Measurements from ENCODE around the gene BHLHA15. TPM values are rescaled to one million over a fixed set of nuclear protein-coding genes. Genes with fewer than 3 reads are reported as not detected.

BHLHA15 gene
- total and polyA plus RNA-seq, 2 of the 13 experiments (the other 11 are each of a cell fraction or from before 2014, with no cell fraction given) = 1.9 to 6.1 TPM

DNA sequence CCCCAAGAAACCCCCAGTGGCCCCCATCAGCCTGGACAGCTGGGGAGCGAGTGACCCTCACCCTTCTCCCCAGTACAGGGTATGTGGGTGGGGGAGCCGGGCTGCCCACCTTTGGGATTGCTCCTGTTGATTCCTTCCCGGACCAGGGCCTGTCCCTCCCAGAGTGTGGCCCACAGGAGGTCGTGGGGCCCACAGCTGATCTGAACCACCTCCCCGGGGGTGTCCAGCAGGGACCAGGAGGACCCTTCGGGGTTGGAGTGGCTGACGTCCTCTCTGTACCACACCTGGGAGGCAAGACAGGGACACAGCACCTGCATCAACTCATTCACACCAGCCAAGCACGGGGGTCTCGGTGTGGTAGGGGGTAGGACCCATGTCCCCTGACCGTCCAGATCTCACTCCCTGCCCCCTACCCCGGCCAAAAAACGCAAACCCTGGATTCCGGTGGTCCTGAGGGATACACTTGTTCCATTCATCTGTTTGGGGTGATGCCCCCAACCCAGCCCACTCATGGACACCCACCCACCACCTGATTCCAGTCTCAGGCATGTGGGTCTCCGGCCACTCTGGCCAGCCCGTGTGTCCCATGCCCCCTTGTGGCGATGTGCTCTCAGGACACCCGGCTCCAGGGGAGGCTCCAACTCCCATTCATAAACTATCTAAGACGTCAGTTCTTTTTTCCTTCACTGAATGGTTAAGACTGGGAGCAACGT, 29.9 kb downstream of the BHLHA15 start (continued):
- TF ChIP-seq, protein P1, sequence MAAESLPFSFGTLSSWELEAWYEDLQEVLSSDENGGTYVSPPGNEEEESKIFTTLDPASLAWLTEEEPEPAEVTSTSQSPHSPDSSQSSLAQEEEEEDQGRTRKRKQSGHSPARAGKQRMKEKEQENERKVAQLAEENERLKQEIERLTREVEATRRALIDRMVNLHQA (CRISPR knock-in tag; IDR thresholded peaks at IDR 0.05) = no peak
- TF ChIP-seq ZSCAN31 (CRISPR knock-in tag; IDR thresholded peaks at IDR 0.05; ENCODE audit: low read depth) (no peak), ZNF230 (CRISPR knock-in tag; IDR thresholded peaks at IDR 0.05) (0 out of 2 replicates have a peak, but pooled peaks have one; percentile 28), ZNF354B (CRISPR knock-in tag; IDR thresholded peaks at IDR 0.05) (no peak), ZNF549 (CRISPR knock-in tag; IDR thresholded peaks at IDR 0.05) (no peak), ZNF616 (CRISPR knock-in tag; IDR thresholded peaks at IDR 0.05; ENCODE audit: low read depth) (no peak), GABPA (IDR thresholded peaks at IDR 0.05; ENCODE audit: low read depth, low read length) (no peak), GABPA (CRISPR knock-in tag; IDR thresholded peaks at IDR 0.05; ENCODE audit: low read depth) (no peak), SALL1 (CRISPR knock-in tag; IDR thresholded peaks at IDR 0.05) (0 out of 2 replicates have a peak, but pooled peaks have one; percentile 37), TOE1 (CRISPR knock-in tag; IDR thresholded peaks at IDR 0.05) (no peak), ZNF619 (CRISPR knock-in tag; IDR thresholded peaks at IDR 0.05) (no peak), ZNF382 (CRISPR knock-in tag; IDR thresholded peaks at IDR 0.05; ENCODE audit: borderline replicate concordance) (no peak), PHF20 (CRISPR knock-in tag; IDR thresholded peaks at IDR 0.05) (no peak), STAT5B (CRISPR knock-in tag; IDR thresholded peaks at IDR 0.05) (no peak), ZNF644 (CRISPR knock-in tag; IDR thresholded peaks at IDR 0.05; ENCODE audit: low read depth) (no peak)
- TF ChIP-seq, protein P2, sequence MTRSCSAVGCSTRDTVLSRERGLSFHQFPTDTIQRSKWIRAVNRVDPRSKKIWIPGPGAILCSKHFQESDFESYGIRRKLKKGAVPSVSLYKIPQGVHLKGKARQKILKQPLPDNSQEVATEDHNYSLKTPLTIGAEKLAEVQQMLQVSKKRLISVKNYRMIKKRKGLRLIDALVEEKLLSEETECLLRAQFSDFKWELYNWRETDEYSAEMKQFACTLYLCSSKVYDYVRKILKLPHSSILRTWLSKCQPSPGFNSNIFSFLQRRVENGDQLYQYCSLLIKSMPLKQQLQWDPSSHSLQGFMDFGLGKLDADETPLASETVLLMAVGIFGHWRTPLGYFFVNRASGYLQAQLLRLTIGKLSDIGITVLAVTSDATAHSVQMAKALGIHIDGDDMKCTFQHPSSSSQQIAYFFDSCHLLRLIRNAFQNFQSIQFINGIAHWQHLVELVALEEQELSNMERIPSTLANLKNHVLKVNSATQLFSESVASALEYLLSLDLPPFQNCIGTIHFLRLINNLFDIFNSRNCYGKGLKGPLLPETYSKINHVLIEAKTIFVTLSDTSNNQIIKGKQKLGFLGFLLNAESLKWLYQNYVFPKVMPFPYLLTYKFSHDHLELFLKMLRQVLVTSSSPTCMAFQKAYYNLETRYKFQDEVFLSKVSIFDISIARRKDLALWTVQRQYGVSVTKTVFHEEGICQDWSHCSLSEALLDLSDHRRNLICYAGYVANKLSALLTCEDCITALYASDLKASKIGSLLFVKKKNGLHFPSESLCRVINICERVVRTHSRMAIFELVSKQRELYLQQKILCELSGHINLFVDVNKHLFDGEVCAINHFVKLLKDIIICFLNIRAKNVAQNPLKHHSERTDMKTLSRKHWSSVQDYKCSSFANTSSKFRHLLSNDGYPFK (CRISPR knock-in tag; IDR thresholded peaks at IDR 0.05; ENCODE audit: borderline replicate concordance) = 0 out of 2 replicates have a peak, but pooled peaks have one; percentile 37
- TF ChIP-seq, protein P3, sequence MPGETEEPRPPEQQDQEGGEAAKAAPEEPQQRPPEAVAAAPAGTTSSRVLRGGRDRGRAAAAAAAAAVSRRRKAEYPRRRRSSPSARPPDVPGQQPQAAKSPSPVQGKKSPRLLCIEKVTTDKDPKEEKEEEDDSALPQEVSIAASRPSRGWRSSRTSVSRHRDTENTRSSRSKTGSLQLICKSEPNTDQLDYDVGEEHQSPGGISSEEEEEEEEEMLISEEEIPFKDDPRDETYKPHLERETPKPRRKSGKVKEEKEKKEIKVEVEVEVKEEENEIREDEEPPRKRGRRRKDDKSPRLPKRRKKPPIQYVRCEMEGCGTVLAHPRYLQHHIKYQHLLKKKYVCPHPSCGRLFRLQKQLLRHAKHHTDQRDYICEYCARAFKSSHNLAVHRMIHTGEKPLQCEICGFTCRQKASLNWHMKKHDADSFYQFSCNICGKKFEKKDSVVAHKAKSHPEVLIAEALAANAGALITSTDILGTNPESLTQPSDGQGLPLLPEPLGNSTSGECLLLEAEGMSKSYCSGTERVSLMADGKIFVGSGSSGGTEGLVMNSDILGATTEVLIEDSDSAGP (CRISPR knock-in tag; IDR thresholded peaks at IDR 0.05; ENCODE audit: borderline replicate concordance) = no peak
- TF ChIP-seq, protein P4, sequence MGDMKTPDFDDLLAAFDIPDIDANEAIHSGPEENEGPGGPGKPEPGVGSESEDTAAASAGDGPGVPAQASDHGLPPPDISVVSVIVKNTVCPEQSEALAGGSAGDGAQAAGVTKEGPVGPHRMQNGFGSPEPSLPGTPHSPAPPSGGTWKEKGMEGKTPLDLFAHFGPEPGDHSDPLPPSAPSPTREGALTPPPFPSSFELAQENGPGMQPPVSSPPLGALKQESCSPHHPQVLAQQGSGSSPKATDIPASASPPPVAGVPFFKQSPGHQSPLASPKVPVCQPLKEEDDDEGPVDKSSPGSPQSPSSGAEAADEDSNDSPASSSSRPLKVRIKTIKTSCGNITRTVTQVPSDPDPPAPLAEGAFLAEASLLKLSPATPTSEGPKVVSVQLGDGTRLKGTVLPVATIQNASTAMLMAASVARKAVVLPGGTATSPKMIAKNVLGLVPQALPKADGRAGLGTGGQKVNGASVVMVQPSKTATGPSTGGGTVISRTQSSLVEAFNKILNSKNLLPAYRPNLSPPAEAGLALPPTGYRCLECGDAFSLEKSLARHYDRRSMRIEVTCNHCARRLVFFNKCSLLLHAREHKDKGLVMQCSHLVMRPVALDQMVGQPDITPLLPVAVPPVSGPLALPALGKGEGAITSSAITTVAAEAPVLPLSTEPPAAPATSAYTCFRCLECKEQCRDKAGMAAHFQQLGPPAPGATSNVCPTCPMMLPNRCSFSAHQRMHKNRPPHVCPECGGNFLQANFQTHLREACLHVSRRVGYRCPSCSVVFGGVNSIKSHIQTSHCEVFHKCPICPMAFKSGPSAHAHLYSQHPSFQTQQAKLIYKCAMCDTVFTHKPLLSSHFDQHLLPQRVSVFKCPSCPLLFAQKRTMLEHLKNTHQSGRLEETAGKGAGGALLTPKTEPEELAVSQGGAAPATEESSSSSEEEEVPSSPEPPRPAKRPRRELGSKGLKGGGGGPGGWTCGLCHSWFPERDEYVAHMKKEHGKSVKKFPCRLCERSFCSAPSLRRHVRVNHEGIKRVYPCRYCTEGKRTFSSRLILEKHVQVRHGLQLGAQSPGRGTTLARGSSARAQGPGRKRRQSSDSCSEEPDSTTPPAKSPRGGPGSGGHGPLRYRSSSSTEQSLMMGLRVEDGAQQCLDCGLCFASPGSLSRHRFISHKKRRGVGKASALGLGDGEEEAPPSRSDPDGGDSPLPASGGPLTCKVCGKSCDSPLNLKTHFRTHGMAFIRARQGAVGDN (CRISPR knock-in tag; IDR thresholded peaks at IDR 0.05) = peak; percentile 48

Measured in HepG2 (cell line).